SKM-1 (cell line): ENCODE results near the gene ZNF561.
"Not testable (repeated sequence)": the region's sequence is repeated elsewhere in the genome, so short reads cannot be mapped to it uniquely, and the experiment has no call there.

ENCODE experiments used
- DNase-seq: peaks from one replicate; lab custom pipeline; 2025; ENCODE audit not compliant: unreplicated experiment; lab: John Stamatoyannopoulos, UW

ZNF561 gene

GRCh38 chr19:9582081-9582725 lies 38.8 kb downstream of the ZNF561 start:
- DNase-seq: not testable (repeated sequence)

DNA sequence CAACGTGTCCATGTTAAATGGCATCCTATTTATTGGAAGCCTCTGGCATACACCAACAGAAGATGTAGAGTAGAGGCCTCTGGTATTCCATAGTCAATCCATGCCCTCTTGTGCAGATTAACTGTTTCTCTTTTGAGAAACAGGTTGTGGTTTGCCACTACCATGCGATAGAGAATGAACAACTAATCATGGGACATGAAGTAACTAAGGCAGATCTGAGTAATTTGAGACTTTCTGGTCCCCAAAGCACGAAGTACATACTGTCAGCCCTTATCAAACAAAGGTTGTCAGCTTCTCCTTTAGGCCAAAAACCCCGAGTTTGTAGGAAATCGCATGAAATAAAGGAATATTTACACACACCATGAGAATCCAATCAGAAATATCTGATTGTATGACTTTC lies 40.3 kb downstream of the ZNF561 start:
- DNase-seq: no peak

GRCh38 chr19:9570255-9570654 lies 50.8 kb downstream of the ZNF561 start:
- no peak for DNase-seq

DNA sequence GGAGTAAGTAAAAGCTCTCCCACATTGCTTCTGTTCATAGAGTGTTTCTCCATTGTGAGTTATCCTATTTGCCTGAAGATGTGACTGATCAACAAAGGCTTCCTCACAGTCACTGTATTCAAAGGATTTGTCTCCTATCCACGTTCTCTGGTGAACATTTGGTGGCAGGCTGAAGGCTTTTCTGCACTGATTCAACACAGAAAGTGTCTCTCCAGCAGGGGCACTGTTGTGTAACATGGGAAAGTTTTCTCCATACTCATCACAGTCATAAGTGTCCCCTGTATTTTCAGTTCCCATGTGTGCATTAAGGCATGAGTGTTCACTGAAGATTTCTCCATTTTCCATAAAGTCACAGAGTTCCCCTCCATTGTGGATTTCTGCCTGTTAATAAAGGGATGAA lies 54.3 kb downstream of the ZNF561 start:
- DNase-seq: no peak

- no peak for DNase-seq
Observed at GRCh38 chr19:9565900-9566705, 54.9 kb downstream of the ZNF561 start.
